K562 (cell line): ENCODE results near the gene XPR1. TPM values are rescaled to one million over a fixed set of nuclear protein-coding genes. Genes with fewer than 3 reads are reported as not detected.

ENCODE experiments used
- CCNT2 ChIP-seq: IDR thresholded peaks from 2 replicates; pipeline ENCODE4 v1.6.1; 2011; ENCODE audit warnings: borderline replicate concordance, low read depth, mild to moderate bottlenecking, moderate library complexity, mixed read lengths, low read length; ENCODE audit not compliant: insufficient read length; ENCODE audit errors: extremely low read depth
- CTBP1 ChIP-seq: fragments of 450-650 bp; IDR thresholded peaks from 2 replicates; pipeline ENCODE4 v1.6.1; 2016; ENCODE audit warnings: borderline replicate concordance
- E2F3 ChIP-seq: fragments of 250-450 bp; sonication (Bioruptor Pico); IDR thresholded peaks from 2 replicates; pipeline ENCODE4 v1.4.0; 2020; ENCODE audit warnings: mild to moderate bottlenecking
- NR2C2 ChIP-seq, 2 experiments: fragments of 200-800 bp in 1 of 2; sonication (Bioruptor generic) in 1 of 2; sonication (generic) in 1 of 2; formaldehyde crosslinking in 1 of 2; IDR thresholded peaks; 2 replicates each; pipeline versions ENCODE4 v1.6.1 to v1.8.0; 2016 to 2022; ENCODE audit warnings: mild to moderate bottlenecking in 1 of 2, missing compliant biosample characterization in 1 of 2, missing genetic modification characterization in 1 of 2, missing genetic modification reagents in 1 of 2
- POLR3A ChIP-seq: IDR thresholded peaks from 2 replicates; pipeline ENCODE4 v1.6.1; 2011; ENCODE audit warnings: borderline replicate concordance, mild to moderate bottlenecking, moderate library complexity; ENCODE audit not compliant: insufficient read length, insufficient read depth; ENCODE audit errors: extremely low read depth
- RFX5 ChIP-seq: IDR thresholded peaks from 2 replicates; pipeline ENCODE4 v1.6.1; 2011; ENCODE audit warnings: low read depth, mild to moderate bottlenecking, improper control_type of control experiment, low read length
- STAT5A ChIP-seq: IDR thresholded peaks from 2 replicates; pipeline ENCODE4 v1.6.1; 2012; ENCODE audit warnings: low read length, inconsistent platforms, borderline replicate concordance
- ZNF347 ChIP-seq: fragments of 450-650 bp; formaldehyde crosslinking; IDR thresholded peaks from 2 replicates; pipeline ENCODE4 v1.4.0; 2020; ENCODE audit warnings: low read depth, mild to moderate bottlenecking, moderate library complexity
- ZNF644 ChIP-seq: fragments of 200-800 bp; sonication (Bioruptor generic); IDR thresholded peaks from 2 replicates; pipeline ENCODE4 v1.6.1; 2016; ENCODE audit warnings: low read depth, missing genetic modification characterization, missing compliant biosample characterization
- polyA plus RNA-seq, 8 experiments: library from polyadenylated mRNA; depleted of rRNA in 4 of 8; stranded (reverse) in 5 of 8; unstranded in 3 of 8; fragments of >200 nt; fragmentation: Nextera tagmentation in 2 of 8; fragmentation: Illumina TruSeq in 1 of 8; extraction: Ambion mirVana in 2 of 8; extraction: Trizol in 1 of 8; gene quantifications; 2 replicates each; pipeline versions ENCODE4 v1.2.1 to v1.2.3, GENCODE V29; 2011 to 2014; ENCODE audit warnings: inconsistent platforms in 1 of 8, missing spikeins in 1 of 8
- total RNA-seq, 7 experiments: library from RNA; depleted of rRNA in 6 of 7; stranded (reverse); fragments of >200 nt in 6 of 7; fragmentation: Illumina TruSeq in 2 of 7; extraction: Trizol in 2 of 7; gene quantifications; 2 replicates each; pipeline versions ENCODE4 v1.2.1 to v1.2.3, GENCODE V29; 2011 to 2021; ENCODE audit warnings: low replicate concordance in 1 of 7
- TF ChIP-seq, protein P1 (sequence below), 2 experiments: fragments of 450-650 bp; formaldehyde crosslinking in 1 of 2; IDR thresholded peaks; 2 replicates each; pipeline versions ENCODE4 v1.4.0 to v1.6.1; 2014 to 2020; ENCODE audit warnings: mild to moderate bottlenecking in 2 of 2, borderline replicate concordance in 1 of 2, low read depth in 1 of 2
- TF ChIP-seq, protein P2 (sequence below): fragments of 250-450 bp; sonication (Bioruptor Pico); IDR thresholded peaks from 2 replicates; pipeline ENCODE4 v1.9.0; 2021; ENCODE audit warnings: mild to moderate bottlenecking, inconsistent platforms
- TF ChIP-seq, protein P3 (sequence below): sonication (generic); formaldehyde crosslinking; IDR thresholded peaks from 2 replicates; pipeline ENCODE4 v1.4.0; 2020; ENCODE audit warnings: mild to moderate bottlenecking, missing genetic modification reagents

Gene XPR1
- total and polyA plus RNA-seq, 9 of the 15 experiments (the other 6 are each of a cell fraction or from before 2014, with no cell fraction given), result 3.0 to 66.2 (median 38.6) TPM

DNA sequence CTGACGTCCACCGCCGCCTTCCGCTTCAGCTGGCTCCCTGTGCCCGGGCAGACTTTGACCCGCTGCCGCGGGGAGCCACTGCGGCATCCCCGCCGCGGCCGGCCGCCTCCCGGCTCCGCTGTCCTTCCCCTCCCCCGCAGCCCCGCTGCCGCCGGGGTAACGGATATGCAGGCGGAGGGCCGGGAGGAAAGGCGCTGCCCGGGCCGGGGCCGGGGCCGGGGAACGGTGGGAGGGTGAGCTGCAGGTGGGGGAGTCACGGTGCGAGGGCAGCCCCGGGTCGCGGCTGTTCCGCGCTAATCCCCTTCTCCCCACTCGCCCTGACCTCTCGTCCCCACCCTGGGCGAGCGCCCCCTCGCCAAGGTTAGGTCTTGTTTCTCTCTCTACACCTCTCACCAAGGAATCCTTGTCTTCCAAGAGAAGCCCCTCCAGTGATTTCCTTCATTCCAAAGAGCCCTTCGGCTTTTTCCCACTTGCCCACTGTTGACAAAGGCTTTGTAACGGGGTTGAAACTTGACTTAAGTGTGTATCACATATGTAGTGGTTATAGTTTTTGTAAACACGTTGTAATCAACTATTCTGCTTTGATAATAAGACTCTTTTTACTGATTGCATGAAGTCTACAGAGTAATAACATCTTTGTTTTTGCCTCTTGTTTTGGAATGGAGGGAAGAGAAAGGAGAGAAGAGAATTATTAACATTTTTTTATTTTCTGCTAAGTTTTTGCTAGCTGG, 669 bp downstream of the XPR1 start (continued):
- TF ChIP-seq NR2C2 (CRISPR knock-in tag; IDR thresholded peaks at IDR 0.05), result peak; percentile 63; the same call in 1 of the 2 replicates
- TF ChIP-seq NR2C2 (tag; IDR thresholded peaks at IDR 0.05), result peak; percentile 68
- TF ChIP-seq ZNF347 (CRISPR knock-in tag), result no peak
- TF ChIP-seq POLR3A, result no peak
- TF ChIP-seq, protein P1, sequence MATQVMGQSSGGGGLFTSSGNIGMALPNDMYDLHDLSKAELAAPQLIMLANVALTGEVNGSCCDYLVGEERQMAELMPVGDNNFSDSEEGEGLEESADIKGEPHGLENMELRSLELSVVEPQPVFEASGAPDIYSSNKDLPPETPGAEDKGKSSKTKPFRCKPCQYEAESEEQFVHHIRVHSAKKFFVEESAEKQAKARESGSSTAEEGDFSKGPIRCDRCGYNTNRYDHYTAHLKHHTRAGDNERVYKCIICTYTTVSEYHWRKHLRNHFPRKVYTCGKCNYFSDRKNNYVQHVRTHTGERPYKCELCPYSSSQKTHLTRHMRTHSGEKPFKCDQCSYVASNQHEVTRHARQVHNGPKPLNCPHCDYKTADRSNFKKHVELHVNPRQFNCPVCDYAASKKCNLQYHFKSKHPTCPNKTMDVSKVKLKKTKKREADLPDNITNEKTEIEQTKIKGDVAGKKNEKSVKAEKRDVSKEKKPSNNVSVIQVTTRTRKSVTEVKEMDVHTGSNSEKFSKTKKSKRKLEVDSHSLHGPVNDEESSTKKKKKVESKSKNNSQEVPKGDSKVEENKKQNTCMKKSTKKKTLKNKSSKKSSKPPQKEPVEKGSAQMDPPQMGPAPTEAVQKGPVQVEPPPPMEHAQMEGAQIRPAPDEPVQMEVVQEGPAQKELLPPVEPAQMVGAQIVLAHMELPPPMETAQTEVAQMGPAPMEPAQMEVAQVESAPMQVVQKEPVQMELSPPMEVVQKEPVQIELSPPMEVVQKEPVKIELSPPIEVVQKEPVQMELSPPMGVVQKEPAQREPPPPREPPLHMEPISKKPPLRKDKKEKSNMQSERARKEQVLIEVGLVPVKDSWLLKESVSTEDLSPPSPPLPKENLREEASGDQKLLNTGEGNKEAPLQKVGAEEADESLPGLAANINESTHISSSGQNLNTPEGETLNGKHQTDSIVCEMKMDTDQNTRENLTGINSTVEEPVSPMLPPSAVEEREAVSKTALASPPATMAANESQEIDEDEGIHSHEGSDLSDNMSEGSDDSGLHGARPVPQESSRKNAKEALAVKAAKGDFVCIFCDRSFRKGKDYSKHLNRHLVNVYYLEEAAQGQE (IDR thresholded peaks at IDR 0.05; ENCODE audit: borderline replicate concordance), result peak; percentile 4; the same call in 1 of the 2 replicates
- TF ChIP-seq, protein P1 (CRISPR knock-in tag; IDR thresholded peaks at IDR 0.05; ENCODE audit: low read depth), result 0 out of 2 replicates have a peak, but pooled peaks have one; percentile 61
- TF ChIP-seq, protein P2, sequence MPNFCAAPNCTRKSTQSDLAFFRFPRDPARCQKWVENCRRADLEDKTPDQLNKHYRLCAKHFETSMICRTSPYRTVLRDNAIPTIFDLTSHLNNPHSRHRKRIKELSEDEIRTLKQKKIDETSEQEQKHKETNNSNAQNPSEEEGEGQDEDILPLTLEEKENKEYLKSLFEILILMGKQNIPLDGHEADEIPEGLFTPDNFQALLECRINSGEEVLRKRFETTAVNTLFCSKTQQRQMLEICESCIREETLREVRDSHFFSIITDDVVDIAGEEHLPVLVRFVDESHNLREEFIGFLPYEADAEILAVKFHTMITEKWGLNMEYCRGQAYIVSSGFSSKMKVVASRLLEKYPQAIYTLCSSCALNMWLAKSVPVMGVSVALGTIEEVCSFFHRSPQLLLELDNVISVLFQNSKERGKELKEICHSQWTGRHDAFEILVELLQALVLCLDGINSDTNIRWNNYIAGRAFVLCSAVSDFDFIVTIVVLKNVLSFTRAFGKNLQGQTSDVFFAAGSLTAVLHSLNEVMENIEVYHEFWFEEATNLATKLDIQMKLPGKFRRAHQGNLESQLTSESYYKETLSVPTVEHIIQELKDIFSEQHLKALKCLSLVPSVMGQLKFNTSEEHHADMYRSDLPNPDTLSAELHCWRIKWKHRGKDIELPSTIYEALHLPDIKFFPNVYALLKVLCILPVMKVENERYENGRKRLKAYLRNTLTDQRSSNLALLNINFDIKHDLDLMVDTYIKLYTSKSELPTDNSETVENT, result no peak
- TF ChIP-seq RFX5, result no peak
- no peak for TF ChIP-seq E2F3
- peak; percentile 71; the same call in 1 of the 2 replicates for TF ChIP-seq CTBP1
- no peak for TF ChIP-seq ZNF644 (tag)
- no peak for TF ChIP-seq STAT5A
- peak; percentile 91 for TF ChIP-seq CCNT2
- TF ChIP-seq, protein P3, sequence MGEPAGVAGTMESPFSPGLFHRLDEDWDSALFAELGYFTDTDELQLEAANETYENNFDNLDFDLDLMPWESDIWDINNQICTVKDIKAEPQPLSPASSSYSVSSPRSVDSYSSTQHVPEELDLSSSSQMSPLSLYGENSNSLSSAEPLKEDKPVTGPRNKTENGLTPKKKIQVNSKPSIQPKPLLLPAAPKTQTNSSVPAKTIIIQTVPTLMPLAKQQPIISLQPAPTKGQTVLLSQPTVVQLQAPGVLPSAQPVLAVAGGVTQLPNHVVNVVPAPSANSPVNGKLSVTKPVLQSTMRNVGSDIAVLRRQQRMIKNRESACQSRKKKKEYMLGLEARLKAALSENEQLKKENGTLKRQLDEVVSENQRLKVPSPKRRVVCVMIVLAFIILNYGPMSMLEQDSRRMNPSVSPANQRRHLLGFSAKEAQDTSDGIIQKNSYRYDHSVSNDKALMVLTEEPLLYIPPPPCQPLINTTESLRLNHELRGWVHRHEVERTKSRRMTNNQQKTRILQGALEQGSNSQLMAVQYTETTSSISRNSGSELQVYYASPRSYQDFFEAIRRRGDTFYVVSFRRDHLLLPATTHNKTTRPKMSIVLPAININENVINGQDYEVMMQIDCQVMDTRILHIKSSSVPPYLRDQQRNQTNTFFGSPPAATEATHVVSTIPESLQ, result 0 out of 2 replicates have a peak, but pooled peaks have one; percentile 24
